K562 (cell line): ENCODE data around the gene COX6B1. TPM values are rescaled to one million over a fixed set of nuclear protein-coding genes. Genes with fewer than 3 reads are reported as not detected.

Experiments
- C11orf30 ChIP-seq: fragments of 450-650 bp; IDR thresholded peaks from 2 replicates; pipeline ENCODE4 v1.6.1; 2016; ENCODE audit warnings: low read depth, mild to moderate bottlenecking
- CTCFL ChIP-seq: IDR thresholded peaks from 2 replicates; pipeline ENCODE4 v1.6.1; 2011; ENCODE audit warnings: borderline replicate concordance, low read depth, mild to moderate bottlenecking, moderate library complexity, low read length; ENCODE audit not compliant: insufficient read depth, poor library complexity, severe bottlenecking
- HEY1 ChIP-seq: fragments of 250-450 bp; sonication (Bioruptor Pico); IDR thresholded peaks from 2 replicates; pipeline ENCODE4 v1.5.0; 2020; ENCODE audit warnings: mild to moderate bottlenecking, moderate library complexity, borderline replicate concordance
- HNRNPK ChIP-seq: fragments of 200-400 bp; formaldehyde crosslinking; IDR thresholded peaks from one replicate; pipeline ENCODE4 v1.6.1; 2018; ENCODE audit warnings: mild to moderate bottlenecking, low read depth, low read length; ENCODE audit not compliant: poor library complexity, severe bottlenecking
- NCOA2 ChIP-seq, 2 experiments: fragments of 450-650 bp; IDR thresholded peaks; 2 replicates each; pipeline ENCODE4 v1.6.1; 2018; ENCODE audit warnings: mild to moderate bottlenecking in 2 of 2, moderate library complexity in 1 of 2; ENCODE audit not compliant: partially characterized antibody in 2 of 2
- PRDM10 ChIP-seq: fragments of 450-650 bp; IDR thresholded peaks from 2 replicates; pipeline ENCODE4 v1.6.1; 2018; ENCODE audit not compliant: partially characterized antibody
- ZNF239 ChIP-seq: fragments of 250-450 bp; sonication (Bioruptor Pico); IDR thresholded peaks from 2 replicates; pipeline ENCODE4 v1.4.0; 2020; ENCODE audit warnings: mild to moderate bottlenecking
- polyA plus RNA-seq, 8 experiments: library from polyadenylated mRNA; depleted of rRNA in 4 of 8; stranded (reverse) in 5 of 8; unstranded in 3 of 8; fragments of >200 nt; fragmentation: Nextera tagmentation in 2 of 8; fragmentation: Illumina TruSeq in 1 of 8; extraction: Ambion mirVana in 2 of 8; extraction: Trizol in 1 of 8; gene quantifications; 2 replicates each; pipeline versions ENCODE4 v1.2.1 to v1.2.3, GENCODE V29; 2011 to 2014; ENCODE audit warnings: inconsistent platforms in 1 of 8, missing spikeins in 1 of 8
- total RNA-seq, 7 experiments: library from RNA; depleted of rRNA in 6 of 7; stranded (reverse); fragments of >200 nt in 6 of 7; fragmentation: Illumina TruSeq in 2 of 7; extraction: Trizol in 2 of 7; gene quantifications; 2 replicates each; pipeline versions ENCODE4 v1.2.1 to v1.2.3, GENCODE V29; 2011 to 2021; ENCODE audit warnings: low replicate concordance in 1 of 7
- TF ChIP-seq, protein P1 (sequence below): fragments of 450-650 bp; IDR thresholded peaks from 2 replicates; pipeline ENCODE4 v1.6.1; 2016; ENCODE audit warnings: mild to moderate bottlenecking, moderate library complexity

The COX6B1 gene
- total and polyA plus RNA-seq, 9 of the 15 experiments (the other 6 are each of a cell fraction or from before 2014, with no cell fraction given), result 777 to 2,393 (median 1,219) TPM

- TF ChIP-seq CTCFL (no peak), HEY1 (CRISPR knock-in tag) (no peak), C11orf30 (no peak), NCOA2 (IDR thresholded peaks at IDR 0.05; ENCODE audit: partially characterized antibody in 2 of 2) (no peak), PRDM10 (peak; percentile 100), ZNF239 (CRISPR knock-in tag) (no peak), HNRNPK (no peak)
- TF ChIP-seq, protein P1, sequence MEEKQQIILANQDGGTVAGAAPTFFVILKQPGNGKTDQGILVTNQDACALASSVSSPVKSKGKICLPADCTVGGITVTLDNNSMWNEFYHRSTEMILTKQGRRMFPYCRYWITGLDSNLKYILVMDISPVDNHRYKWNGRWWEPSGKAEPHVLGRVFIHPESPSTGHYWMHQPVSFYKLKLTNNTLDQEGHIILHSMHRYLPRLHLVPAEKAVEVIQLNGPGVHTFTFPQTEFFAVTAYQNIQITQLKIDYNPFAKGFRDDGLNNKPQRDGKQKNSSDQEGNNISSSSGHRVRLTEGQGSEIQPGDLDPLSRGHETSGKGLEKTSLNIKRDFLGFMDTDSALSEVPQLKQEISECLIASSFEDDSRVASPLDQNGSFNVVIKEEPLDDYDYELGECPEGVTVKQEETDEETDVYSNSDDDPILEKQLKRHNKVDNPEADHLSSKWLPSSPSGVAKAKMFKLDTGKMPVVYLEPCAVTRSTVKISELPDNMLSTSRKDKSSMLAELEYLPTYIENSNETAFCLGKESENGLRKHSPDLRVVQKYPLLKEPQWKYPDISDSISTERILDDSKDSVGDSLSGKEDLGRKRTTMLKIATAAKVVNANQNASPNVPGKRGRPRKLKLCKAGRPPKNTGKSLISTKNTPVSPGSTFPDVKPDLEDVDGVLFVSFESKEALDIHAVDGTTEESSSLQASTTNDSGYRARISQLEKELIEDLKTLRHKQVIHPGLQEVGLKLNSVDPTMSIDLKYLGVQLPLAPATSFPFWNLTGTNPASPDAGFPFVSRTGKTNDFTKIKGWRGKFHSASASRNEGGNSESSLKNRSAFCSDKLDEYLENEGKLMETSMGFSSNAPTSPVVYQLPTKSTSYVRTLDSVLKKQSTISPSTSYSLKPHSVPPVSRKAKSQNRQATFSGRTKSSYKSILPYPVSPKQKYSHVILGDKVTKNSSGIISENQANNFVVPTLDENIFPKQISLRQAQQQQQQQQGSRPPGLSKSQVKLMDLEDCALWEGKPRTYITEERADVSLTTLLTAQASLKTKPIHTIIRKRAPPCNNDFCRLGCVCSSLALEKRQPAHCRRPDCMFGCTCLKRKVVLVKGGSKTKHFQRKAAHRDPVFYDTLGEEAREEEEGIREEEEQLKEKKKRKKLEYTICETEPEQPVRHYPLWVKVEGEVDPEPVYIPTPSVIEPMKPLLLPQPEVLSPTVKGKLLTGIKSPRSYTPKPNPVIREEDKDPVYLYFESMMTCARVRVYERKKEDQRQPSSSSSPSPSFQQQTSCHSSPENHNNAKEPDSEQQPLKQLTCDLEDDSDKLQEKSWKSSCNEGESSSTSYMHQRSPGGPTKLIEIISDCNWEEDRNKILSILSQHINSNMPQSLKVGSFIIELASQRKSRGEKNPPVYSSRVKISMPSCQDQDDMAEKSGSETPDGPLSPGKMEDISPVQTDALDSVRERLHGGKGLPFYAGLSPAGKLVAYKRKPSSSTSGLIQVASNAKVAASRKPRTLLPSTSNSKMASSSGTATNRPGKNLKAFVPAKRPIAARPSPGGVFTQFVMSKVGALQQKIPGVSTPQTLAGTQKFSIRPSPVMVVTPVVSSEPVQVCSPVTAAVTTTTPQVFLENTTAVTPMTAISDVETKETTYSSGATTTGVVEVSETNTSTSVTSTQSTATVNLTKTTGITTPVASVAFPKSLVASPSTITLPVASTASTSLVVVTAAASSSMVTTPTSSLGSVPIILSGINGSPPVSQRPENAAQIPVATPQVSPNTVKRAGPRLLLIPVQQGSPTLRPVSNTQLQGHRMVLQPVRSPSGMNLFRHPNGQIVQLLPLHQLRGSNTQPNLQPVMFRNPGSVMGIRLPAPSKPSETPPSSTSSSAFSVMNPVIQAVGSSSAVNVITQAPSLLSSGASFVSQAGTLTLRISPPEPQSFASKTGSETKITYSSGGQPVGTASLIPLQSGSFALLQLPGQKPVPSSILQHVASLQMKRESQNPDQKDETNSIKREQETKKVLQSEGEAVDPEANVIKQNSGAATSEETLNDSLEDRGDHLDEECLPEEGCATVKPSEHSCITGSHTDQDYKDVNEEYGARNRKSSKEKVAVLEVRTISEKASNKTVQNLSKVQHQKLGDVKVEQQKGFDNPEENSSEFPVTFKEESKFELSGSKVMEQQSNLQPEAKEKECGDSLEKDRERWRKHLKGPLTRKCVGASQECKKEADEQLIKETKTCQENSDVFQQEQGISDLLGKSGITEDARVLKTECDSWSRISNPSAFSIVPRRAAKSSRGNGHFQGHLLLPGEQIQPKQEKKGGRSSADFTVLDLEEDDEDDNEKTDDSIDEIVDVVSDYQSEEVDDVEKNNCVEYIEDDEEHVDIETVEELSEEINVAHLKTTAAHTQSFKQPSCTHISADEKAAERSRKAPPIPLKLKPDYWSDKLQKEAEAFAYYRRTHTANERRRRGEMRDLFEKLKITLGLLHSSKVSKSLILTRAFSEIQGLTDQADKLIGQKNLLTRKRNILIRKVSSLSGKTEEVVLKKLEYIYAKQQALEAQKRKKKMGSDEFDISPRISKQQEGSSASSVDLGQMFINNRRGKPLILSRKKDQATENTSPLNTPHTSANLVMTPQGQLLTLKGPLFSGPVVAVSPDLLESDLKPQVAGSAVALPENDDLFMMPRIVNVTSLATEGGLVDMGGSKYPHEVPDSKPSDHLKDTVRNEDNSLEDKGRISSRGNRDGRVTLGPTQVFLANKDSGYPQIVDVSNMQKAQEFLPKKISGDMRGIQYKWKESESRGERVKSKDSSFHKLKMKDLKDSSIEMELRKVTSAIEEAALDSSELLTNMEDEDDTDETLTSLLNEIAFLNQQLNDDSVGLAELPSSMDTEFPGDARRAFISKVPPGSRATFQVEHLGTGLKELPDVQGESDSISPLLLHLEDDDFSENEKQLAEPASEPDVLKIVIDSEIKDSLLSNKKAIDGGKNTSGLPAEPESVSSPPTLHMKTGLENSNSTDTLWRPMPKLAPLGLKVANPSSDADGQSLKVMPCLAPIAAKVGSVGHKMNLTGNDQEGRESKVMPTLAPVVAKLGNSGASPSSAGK, result peak; percentile 95
Measured at GRCh38 chr19:35643255-35644205, 4.6 kb upstream of the COX6B1 start (continued).
